SH-SY5Y (cell line): Measurements from ENCODE around the gene AMHR2.

Experiments used
- GATA2 ChIP-seq: IDR thresholded peaks from 2 replicates; pipeline ENCODE4 v1.6.1; 2011; ENCODE audit warnings: mild to moderate bottlenecking, low read depth, low read length
- GATA3 ChIP-seq: IDR thresholded peaks from 2 replicates; pipeline ENCODE4 v1.6.1; 2011; ENCODE audit warnings: low read depth, mild to moderate bottlenecking, low read length, moderate library complexity

- TF ChIP-seq GATA2 (no peak), GATA3 (no peak)
Measured at GRCh38 chr12:53452159-53453077, 28.8 kb downstream of the AMHR2 start.
